HG03571 (cell line): ENCODE measurements around the gene DHX29.
"Not testable (repeated sequence)": the region's sequence is repeated elsewhere in the genome, so short reads cannot be mapped to it uniquely, and the experiment has no call there.

Experiments
- ATAC-seq: cut with Tn5 transposase; IDR thresholded peaks from one replicate; pipeline ENCODE4 v1.9.1; 2021; ENCODE audit not compliant: unreplicated experiment

DHX29 gene

GRCh38 chr5:55307383-55308253 lies at the start of gene DHX29, which contains the start of gene MTREX:
Gene DHX29 (minus strand): TSS chr5:55307694. CDS start chr5:55307573, 121 bp downstream.
Gene MTREX (plus strand): TSS chr5:55307989. CDS start chr5:55308014, 25 bp downstream.
- ATAC-seq: peak; percentile 89

- no peak for ATAC-seq
Measured at GRCh38 chr5:55356896-55357295, 49.4 kb upstream of the DHX29 start.

GRCh38 chr5:55350754-55351153 lies 43.3 kb upstream of the DHX29 start:
- ATAC-seq: no peak

GRCh38 chr5:55347786-55348185 lies 40.3 kb upstream of the DHX29 start:
- ATAC-seq: no peak

GRCh38 chr5:55345327-55345726 lies 37.8 kb upstream of the DHX29 start:
- no peak for ATAC-seq

GRCh38 chr5:55344392-55344992 lies 37.0 kb upstream of the DHX29 start:
- no peak for ATAC-seq

GRCh38 chr5:55343609-55344008 lies 36.1 kb upstream of the DHX29 start:
- ATAC-seq: no peak

GRCh38 chr5:55343107-55343506 lies 35.6 kb upstream of the DHX29 start:
- no peak for ATAC-seq

- no peak for ATAC-seq
Measured at GRCh38 chr5:55338810-55339243, 31.3 kb upstream of the DHX29 start.

GRCh38 chr5:55338092-55338613 lies 30.7 kb upstream of the DHX29 start:
- ATAC-seq: no peak

- ATAC-seq: no peak
Measured at GRCh38 chr5:55333811-55334210, 26.3 kb upstream of the DHX29 start.

- ATAC-seq: no peak
Measured at GRCh38 chr5:55333017-55333416, 25.5 kb upstream of the DHX29 start.

GRCh38 chr5:55331321-55331720 lies 23.8 kb upstream of the DHX29 start:
- ATAC-seq: no peak

GRCh38 chr5:55327281-55327680 lies 19.8 kb upstream of the DHX29 start:
- ATAC-seq: no peak

GRCh38 chr5:55325621-55326020 lies 18.1 kb upstream of the DHX29 start:
- ATAC-seq: no peak

GRCh38 chr5:55324815-55325418 lies 17.4 kb upstream of the DHX29 start:
- ATAC-seq: no peak

- ATAC-seq: no peak
Measured at GRCh38 chr5:55324006-55324405, 16.5 kb upstream of the DHX29 start.

GRCh38 chr5:55320571-55320970 lies 13.1 kb upstream of the DHX29 start:
- no peak for ATAC-seq

- no peak for ATAC-seq
Measured at GRCh38 chr5:55319491-55319890, 12.0 kb upstream of the DHX29 start.

GRCh38 chr5:55318237-55318636 lies 10.7 kb upstream of the DHX29 start:
- not testable (repeated sequence) for ATAC-seq

- no peak for ATAC-seq
Measured at GRCh38 chr5:55316837-55317236, 9.3 kb upstream of the DHX29 start.

GRCh38 chr5:55316289-55316688 lies 8.8 kb upstream of the DHX29 start:
- ATAC-seq: no peak
